Ovary (tissue), 9 donors: ENCODE results near the gene ADGRL1. TPM values are rescaled to one million over a fixed set of nuclear protein-coding genes. Genes with fewer than 3 reads are reported as not detected.

Experiments
- DNase-seq, 5 donors: peaks; one replicate each; pipeline ENCODE4 v3.0.0-alpha.2; 2019 to 2020
- H3K27ac ChIP-seq, 2 donors: fragments of 200-600 bp; one replicate each; pipeline versions ENCODE4 v1.5.1 to v1.8.0; 2019 to 2022
- H3K27me3 ChIP-seq: fragments of 200-600 bp; one replicate; pipeline ENCODE4 v1.8.0; 2022
- H3K36me3 ChIP-seq: fragments of 200-600 bp; sonication (generic); one replicate; pipeline ENCODE4 v1.5.1; 2019
- H3K4me1 ChIP-seq: one replicate; pipeline ENCODE4 v1.8.1; 2013; ENCODE audit warnings: mild to moderate bottlenecking, moderate library complexity; ENCODE audit not compliant: insufficient read depth
- H3K4me3 ChIP-seq: fragments of 200-600 bp; sonication (generic); one replicate; pipeline ENCODE4 v1.5.1; 2017
- H3K9me3 ChIP-seq, 2 donors: fragments of 200-600 bp in 1 of 2; sonication (generic) in 1 of 2; one replicate each; pipeline versions ENCODE4 v1.5.1 to v1.8.1; 2013 to 2019; ENCODE audit warnings: mild to moderate bottlenecking in 1 of 2, moderate library complexity in 1 of 2
- CTCF ChIP-seq, 3 donors: fragments of 450-650 bp in 2 of 3; fragments of 200-600 bp in 1 of 3; IDR thresholded peaks; one replicate each; pipeline versions ENCODE4 v1.5.1 to v1.8.0; 2016 to 2022; ENCODE audit warnings: antibody characterized with exemption in 3 of 3, mild to moderate bottlenecking in 1 of 3
- EP300 ChIP-seq: sonication (generic); formaldehyde crosslinking; IDR thresholded peaks from one replicate; pipeline ENCODE4 v1.6.1; 2017; ENCODE audit warnings: antibody characterized with exemption
- POLR2A ChIP-seq: fragments of 450-650 bp; IDR thresholded peaks from one replicate; pipeline ENCODE4 v1.6.1; 2017; ENCODE audit warnings: antibody characterized with exemption, mild to moderate bottlenecking, moderate library complexity
- WGBS, 3 donors: extraction: QIAGEN DNeasy Blood & Tissue Kit in 1 of 3; methylation state at CpG; one replicate each; pipeline versions ENCODE4 v1.1.5 to v1.1.7; 2013 to 2017; 5-methylcytosine and 5-hydroxymethylcytosine counted together
- intact Hi-C, 4 donors: fragments of 100-400 bp; cut with DNase I; formaldehyde crosslinking; loops; one replicate each; pipeline versions ENCODE4 v1.11.0 to v1.15.1; 2022 to 2023
- polyA plus RNA-seq, 2 donors: library from polyadenylated mRNA; stranded (reverse); fragments of 200-250 nt in 1 of 2; fragments of 350-450 nt in 1 of 2; fragmentation: Illumina TruSeq in 1 of 2; extraction: RNeasy Lipid Tissue Mini Kit (QIAGEN cat#74804) in 1 of 2; gene quantifications; one replicate each; pipeline ENCODE4 v1.2.3, GENCODE V29; 2013 to 2014
- total RNA-seq, 7 donors: library from RNA; depleted of rRNA in 2 of 7; stranded (reverse); fragments of >200 nt in 2 of 7; fragmentation: NEBNext Ultra II Directional in 3 of 7; extraction: Animal tissue kit (Norgen Biotek cat#: 25700) in 3 of 7; gene quantifications; one replicate each; pipeline versions ENCODE4 v1.1.0 to v1.2.4, GENCODE V29; 2016 to 2023
- donor health status: DM: no; HTN: no; CAD: no; lungs with moderate emphysema.
- donor health status: DM: no; HTN: no; CAD: no.
- donor health status: Bipolar disorder and iron deficiency.
- donor health status: DM: yes; HTN: yes; CAD: no.
- donor health status: DM: no; HTN: no; CAD: no.
- donor health status: DM: yes; HTN: yes; CAD: no.

ADGRL1 gene
- total and polyA plus RNA-seq, 9 donors, result 2.1 to 36.8 (median 12.1) TPM

DNA sequence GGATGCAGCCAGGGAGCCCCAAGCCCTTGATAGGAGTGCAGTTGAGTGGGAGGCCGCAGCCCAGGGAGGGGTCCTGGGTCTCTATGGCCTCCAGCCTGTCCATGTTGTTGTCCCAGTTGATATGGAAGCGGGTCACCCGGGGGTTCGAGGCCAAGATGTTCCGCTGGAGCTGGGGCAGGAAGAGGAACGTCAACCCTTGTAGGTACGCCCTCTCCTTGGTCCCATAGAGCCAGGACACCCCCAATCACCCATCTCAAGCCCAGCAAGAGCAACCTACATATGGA is 85.5 kb downstream of the ADGRL1 start:
- Histone ChIP-seq H3K4me3 (no peak overlapping the region), H3K36me3 (no peaks in the 10 kb centered on the region), H3K27ac (peak overlapping the region; percentile 48 to 99), H3K9me3 (no peaks in the 10 kb centered on the region), H3K27me3 (no peaks in the 10 kb centered on the region), H3K4me1 (peaks cover 17% of the 10 kb centered on the region)
- peak in 1 of 5 donors; percentile 38 for DNase-seq
- TF ChIP-seq POLR2A (no peak), EP300 (no peak), CTCF (IDR thresholded peaks at IDR 0.05) (no peak)
- intact Hi-C loops, result no loop called here
- 90 to 95% (median 93%) methylated on average over 7 of the region's 7 CpGs for WGBS, 3 donors

GRCh38 chr19:14119644-14120496 is 86.1 kb downstream of the ADGRL1 start:
- no peak for DNase-seq
- Histone ChIP-seq H3K36me3 (no peaks in the 10 kb centered on the region), H3K9me3 (no peaks in the 10 kb centered on the region), H3K4me3 (no peak overlapping the region), H3K27ac (peak overlapping the region; percentile 92 to 99), H3K27me3 (no peaks in the 10 kb centered on the region), H3K4me1 (peaks cover 17% of the 10 kb centered on the region)
- intact Hi-C loops, result loop anchor here in 1 of 4 donors (5.0 kb wide), 1 partner anchor 38 kb away; no protein-coding TSS in a partner anchor
- WGBS, 3 donors, result 82 to 88% (median 85%) methylated on average over 7 of the region's 7 CpGs
- TF ChIP-seq POLR2A (no peak), EP300 (no peak), CTCF (IDR thresholded peaks at IDR 0.05) (no peak)

GRCh38 chr19:14119146-14119545 is 86.8 kb downstream of the ADGRL1 start:
- H3K4me1 ChIP-seq, result peaks cover 22% of the 10 kb centered on the region
- intact Hi-C loops, result loop anchor here in 1 of 4 donors (5.0 kb wide), 1 partner anchor 37 kb away; no protein-coding TSS in a partner anchor
- no peaks in the 10 kb centered on the region for H3K9me3 ChIP-seq
- WGBS, 3 donors, result 24 to 31% (median 31%) methylated on average over 3 of the region's 3 CpGs
- TF ChIP-seq EP300, result no peak
- no peaks in the 10 kb centered on the region for H3K27me3 ChIP-seq
- H3K36me3 ChIP-seq, result no peaks in the 10 kb centered on the region
- H3K27ac ChIP-seq, result peak overlapping the region; percentile 92 to 99
- no peak for DNase-seq
- peak overlapping the region; percentile 64 for H3K4me3 ChIP-seq

DNA sequence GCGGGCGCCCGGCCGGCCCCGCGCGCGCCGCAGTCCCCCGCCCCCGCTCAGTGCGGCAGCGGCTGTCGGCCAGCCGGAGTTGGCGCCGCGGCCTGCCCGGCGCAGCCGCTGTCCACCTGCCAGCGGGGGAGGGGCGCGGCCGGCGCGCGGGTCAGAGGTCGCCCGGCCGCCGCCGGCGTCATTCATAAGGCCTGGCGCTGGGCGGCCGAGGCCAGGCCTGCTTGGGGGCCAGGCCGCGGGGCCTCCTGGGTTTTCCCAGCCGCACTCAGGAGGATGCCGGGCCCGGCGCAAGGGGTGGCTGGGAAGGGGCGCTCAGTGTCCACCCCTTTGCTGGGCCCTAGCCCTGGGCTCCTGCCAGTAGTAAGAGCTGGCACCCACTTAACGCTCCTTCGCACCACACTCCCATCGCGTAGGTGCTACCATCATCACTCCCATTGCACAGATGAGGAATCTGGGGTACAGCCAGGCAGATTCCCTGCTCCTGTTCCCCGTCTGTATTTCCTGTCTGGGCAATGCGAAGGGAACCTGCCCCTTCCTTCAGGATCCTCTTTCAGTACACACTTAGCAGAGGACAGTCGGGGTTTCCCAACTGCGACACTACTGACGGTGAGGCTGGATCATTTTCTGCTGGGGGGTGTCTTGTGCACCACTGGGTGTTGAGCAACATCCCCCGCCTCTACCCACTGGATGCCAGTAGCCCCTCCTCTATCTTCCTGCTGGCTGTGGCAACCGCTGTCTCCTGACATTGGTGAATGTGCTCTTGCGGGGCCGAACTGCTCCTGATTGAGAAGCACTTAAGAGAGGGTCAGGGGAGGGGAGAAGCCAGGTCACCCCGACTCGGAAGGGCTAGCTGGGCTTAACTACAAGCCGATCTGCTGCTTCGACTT is 87.6 kb downstream of the ADGRL1 start:
- intact Hi-C loops, result loop anchor here in 1 of 4 donors (5.0 kb wide), 1 partner anchor 36 kb away; no protein-coding TSS in a partner anchor
- DNase-seq, result peak; percentile 81 to 90 (median 89)
- Histone ChIP-seq H3K9me3 (no peaks in the 10 kb centered on the region), H3K36me3 (no peaks in the 10 kb centered on the region), H3K4me3 (peak overlapping the region; percentile 64), H3K4me1 (peaks cover 29% of the 10 kb centered on the region), H3K27ac (peak overlapping the region; percentile 92 to 99), H3K27me3 (no peaks in the 10 kb centered on the region)
- WGBS, 3 donors, result 2 to 4% (median 2%) methylated on average over 34 to 61 of the region's 61 CpGs
- peak; percentile 56 for TF ChIP-seq POLR2A
- peak in 1 of 3 donors; percentile 23 for TF ChIP-seq CTCF (IDR thresholded peaks at IDR 0.05)
- TF ChIP-seq EP300, result no peak
